ENCODE measurements around the gene GPT2.
A peak's percentile ranks its signal among the peaks of the same experiment; 100 is the strongest.

The GPT2 gene

GRCh38 chr16:46973996-46974324, 89.8 kb downstream of the GPT2 start:
- peak overlapping the region; percentile 88 for H3K4me3 ChIP-seq (ENCODE audit: low read length)
- peaks cover 3% of the 10 kb centered on the region for H3K36me3 ChIP-seq (ENCODE audit: control insufficient read depth, insufficient read depth, low read length)
- peaks cover 13% of the 10 kb centered on the region for H3K4me1 ChIP-seq (ENCODE audit: control insufficient read depth, insufficient read depth, low read length)
- peak overlapping the region; percentile 50 for H3K9ac ChIP-seq (ENCODE audit: low read length)
- no peaks in the 10 kb centered on the region for H3K27me3 ChIP-seq (ENCODE audit: control insufficient read depth, insufficient read depth, low read length)
- H3K27ac ChIP-seq (ENCODE audit: low read depth, low read length) = peak overlapping the region; percentile 98

- Histone ChIP-seq H3K36me3 (ENCODE audit: control insufficient read depth, insufficient read depth, low read length) (peaks cover under 1% of the 10 kb centered on the region), H3K27me3 (ENCODE audit: control insufficient read depth, insufficient read depth, low read length) (no peaks in the 10 kb centered on the region), H3K4me1 (ENCODE audit: control insufficient read depth, insufficient read depth, low read length) (peaks cover 13% of the 10 kb centered on the region), H3K27ac (ENCODE audit: low read depth, low read length) (peak overlapping the region; percentile 98), H3K9ac (ENCODE audit: low read length) (no peak overlapping the region), H3K4me3 (ENCODE audit: low read length) (peak overlapping the region; percentile 88)
Observed at GRCh38 chr16:46974352-46974751, 90.2 kb downstream of the GPT2 start.

- Histone ChIP-seq H3K9ac (ENCODE audit: low read length) (no peak overlapping the region), H3K27ac (ENCODE audit: low read depth, low read length) (no peak overlapping the region), H3K4me1 (ENCODE audit: control insufficient read depth, insufficient read depth, low read length) (peaks cover 13% of the 10 kb centered on the region), H3K4me3 (ENCODE audit: low read length) (no peak overlapping the region), H3K27me3 (ENCODE audit: control insufficient read depth, insufficient read depth, low read length) (no peaks in the 10 kb centered on the region), H3K36me3 (ENCODE audit: control insufficient read depth, insufficient read depth, low read length) (no peaks in the 10 kb centered on the region)
Observed at GRCh38 chr16:46975165-46975564, 91.0 kb downstream of the GPT2 start.

GRCh38 chr16:46975908-46976470, 91.8 kb downstream of the GPT2 start:
- Histone ChIP-seq H3K4me3 (ENCODE audit: low read length) (no peak overlapping the region), H3K36me3 (ENCODE audit: control insufficient read depth, insufficient read depth, low read length) (no peaks in the 10 kb centered on the region), H3K4me1 (ENCODE audit: control insufficient read depth, insufficient read depth, low read length) (peaks cover 13% of the 10 kb centered on the region), H3K9ac (ENCODE audit: low read length) (no peak overlapping the region), H3K27ac (ENCODE audit: low read depth, low read length) (no peak overlapping the region), H3K27me3 (ENCODE audit: control insufficient read depth, insufficient read depth, low read length) (no peaks in the 10 kb centered on the region)

- Histone ChIP-seq H3K27ac (ENCODE audit: low read depth, low read length) (no peak overlapping the region), H3K27me3 (ENCODE audit: control insufficient read depth, insufficient read depth, low read length) (no peaks in the 10 kb centered on the region), H3K9ac (ENCODE audit: low read length) (no peak overlapping the region), H3K36me3 (ENCODE audit: control insufficient read depth, insufficient read depth, low read length) (no peaks in the 10 kb centered on the region), H3K4me3 (ENCODE audit: low read length) (no peak overlapping the region), H3K4me1 (ENCODE audit: control insufficient read depth, insufficient read depth, low read length) (peaks cover 13% of the 10 kb centered on the region)
Observed at GRCh38 chr16:46976550-46976949, 92.4 kb downstream of the GPT2 start.
